AG09309 (cell line): ENCODE measurements around the gene TACC2.

ENCODE experiments used
- DNase-seq: peaks from one replicate; pipeline ENCODE4 v3.0.0-alpha.2; 2010; ENCODE audit warnings: low read depth
- H3K4me3 ChIP-seq: 2 replicates; pipeline ENCODE4 v1.5.1; 2011; ENCODE audit warnings: mild to moderate bottlenecking, low read depth, low read length, moderate library complexity; ENCODE audit not compliant: control insufficient read depth
- CTCF ChIP-seq: IDR thresholded peaks from 2 replicates; pipeline ENCODE4 v1.5.1; 2011; ENCODE audit warnings: mild to moderate bottlenecking, low read depth, low read length, inconsistent platforms; ENCODE audit not compliant: insufficient read depth, control insufficient read depth; ENCODE audit errors: missing control alignments

Gene TACC2

GRCh38 chr10:122182308-122182707 lies 193.3 kb downstream of the TACC2 start:
- no peak for DNase-seq
- H3K4me3 ChIP-seq = no peak overlapping the region
- TF ChIP-seq CTCF = no peak

- DNase-seq = no peak
- H3K4me3 ChIP-seq = no peak overlapping the region
- no peak for TF ChIP-seq CTCF
Observed at GRCh38 chr10:122184254-122184653, 195.3 kb downstream of the TACC2 start.

GRCh38 chr10:122185643-122186042 lies 196.7 kb downstream of the TACC2 start:
- H3K4me3 ChIP-seq = no peak overlapping the region
- DNase-seq = no peak
- no peak for TF ChIP-seq CTCF

- H3K4me3 ChIP-seq = no peak overlapping the region
- DNase-seq = no peak
- no peak for TF ChIP-seq CTCF
Observed at GRCh38 chr10:122186816-122187810, 198.2 kb downstream of the TACC2 start.

- no peak for DNase-seq
- no peak for TF ChIP-seq CTCF
Observed at GRCh38 chr10:122188706-122189105, 199.7 kb downstream of the TACC2 start.

GRCh38 chr10:122189185-122189584 lies 200.2 kb downstream of the TACC2 start:
- no peak overlapping the region for H3K4me3 ChIP-seq
- no peak for DNase-seq
- TF ChIP-seq CTCF = no peak

More at GRCh38 chr10:122188706-122189105, 199.7 kb downstream of the TACC2 start:
- H3K4me3 ChIP-seq = no peak overlapping the region
